Sciatic nerve (tissue), 2 donors: ENCODE data around the gene PIP5KL1. TPM values are rescaled to one million over a fixed set of nuclear protein-coding genes. Genes with fewer than 3 reads are reported as not detected.

Experiments
- ATAC-seq: fragments of 200-7000 bp; cut with Tn5 transposase; one replicate; pipeline ENCODE4 v1.9.1; 2020; ENCODE audit warnings: mild to moderate bottlenecking, moderate library complexity
- DNase-seq: peaks from one replicate; pipeline ENCODE4 v3.0.0-alpha.2; 2020; ENCODE audit warnings: low spot score
- intact Hi-C: fragments of 100-400 bp; cut with DNase I; formaldehyde crosslinking; loops from one replicate; pipeline ENCODE4 v1.14.2; 2022
- total RNA-seq: library from RNA; stranded (reverse); fragmentation: NEBNext Ultra II Directional; extraction: Animal tissue kit (Norgen Biotek cat#: 25700); gene quantifications from one replicate; pipeline ENCODE4 v1.2.1, GENCODE V29; 2021
- donor health status: DM: no; HTN: no; CAD: no.
- donor health status: DM: no; HTN: no; CAD: no.

The PIP5KL1 gene
- total RNA-seq, 1 donor from 2014 or later: 2.0 TPM

DNA sequence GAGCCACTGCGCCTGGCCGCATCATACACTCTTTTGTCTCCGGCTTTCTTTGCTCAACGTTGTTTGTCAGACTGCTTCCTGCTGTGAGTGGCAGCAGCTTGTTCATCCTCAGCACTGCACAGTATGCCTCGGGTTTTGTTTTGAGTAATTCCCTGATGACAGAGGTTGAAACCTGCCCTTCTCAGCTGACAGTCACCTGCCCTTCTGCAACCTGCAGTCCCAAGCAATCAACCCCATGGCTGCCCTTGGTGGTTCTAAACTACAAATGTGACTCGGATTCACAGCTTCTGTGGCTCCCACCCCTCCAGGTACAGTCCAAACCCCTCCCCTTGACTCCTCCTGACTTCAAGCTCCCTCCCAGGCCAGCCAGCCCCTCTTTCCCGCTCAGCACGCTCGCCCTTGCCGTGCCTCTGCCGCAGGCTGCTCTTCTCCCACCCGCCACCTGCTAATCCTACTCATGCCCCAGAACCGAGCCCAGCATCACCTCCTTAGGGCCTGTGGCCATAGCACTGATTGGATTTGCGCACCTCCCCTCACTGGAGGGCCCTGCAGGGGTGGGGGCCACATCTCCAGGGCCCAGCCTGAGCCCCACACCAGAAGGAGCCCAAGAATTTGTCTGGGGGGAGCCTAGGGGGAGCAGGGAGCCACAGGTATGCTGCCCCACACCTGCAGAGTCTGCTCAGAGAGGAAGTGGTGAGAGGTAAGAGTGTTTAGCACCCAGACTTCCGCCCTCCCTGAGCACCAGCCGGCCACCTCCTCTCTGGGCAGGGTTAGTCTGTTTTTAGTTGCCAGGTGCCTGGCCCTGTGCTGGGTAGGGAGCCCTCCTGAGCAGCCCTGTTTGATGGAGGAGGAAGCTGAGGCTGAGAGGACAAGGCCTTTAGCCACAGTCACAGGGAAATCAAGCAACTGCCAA lies 40.1 kb upstream of the PIP5KL1 start:
- intact Hi-C loops: no loop called here
- DNase-seq (no peak), ATAC-seq (no peak)

DNA sequence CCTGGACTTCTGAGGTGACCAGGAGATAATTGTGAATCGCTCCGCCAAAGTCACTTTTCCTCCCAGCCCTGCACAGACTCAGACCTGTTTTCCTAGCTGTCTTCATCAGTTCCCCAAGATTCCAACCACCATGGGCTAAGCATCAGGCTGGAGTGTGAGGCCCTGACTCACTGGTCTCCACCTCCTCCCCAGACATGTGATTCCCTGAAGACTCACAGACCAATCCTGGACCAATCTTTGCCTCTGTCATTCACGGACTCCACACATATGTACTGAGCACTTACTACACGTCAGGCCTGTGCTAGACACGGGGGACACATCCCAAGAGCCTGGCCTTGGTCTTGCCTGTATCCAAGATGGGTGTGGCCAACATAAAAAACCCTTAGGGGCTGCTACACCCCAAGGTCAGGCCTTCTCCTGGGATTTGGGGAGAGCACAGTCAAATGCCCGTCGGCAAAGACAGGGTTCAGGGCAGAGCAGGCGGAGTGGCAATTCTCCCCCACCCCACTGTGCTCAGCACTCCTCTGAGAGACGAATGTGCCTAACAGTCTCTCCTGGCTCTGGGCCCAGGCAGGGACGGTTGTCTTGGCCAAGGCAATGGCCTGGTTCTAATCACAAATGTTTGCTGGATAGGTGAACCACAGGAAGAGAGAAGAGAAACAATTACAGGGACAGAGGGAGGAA lies 38.3 kb upstream of the PIP5KL1 start:
- intact Hi-C loops: no loop called here
- DNase-seq (peak; percentile 81), ATAC-seq (peak; percentile 13)

DNA sequence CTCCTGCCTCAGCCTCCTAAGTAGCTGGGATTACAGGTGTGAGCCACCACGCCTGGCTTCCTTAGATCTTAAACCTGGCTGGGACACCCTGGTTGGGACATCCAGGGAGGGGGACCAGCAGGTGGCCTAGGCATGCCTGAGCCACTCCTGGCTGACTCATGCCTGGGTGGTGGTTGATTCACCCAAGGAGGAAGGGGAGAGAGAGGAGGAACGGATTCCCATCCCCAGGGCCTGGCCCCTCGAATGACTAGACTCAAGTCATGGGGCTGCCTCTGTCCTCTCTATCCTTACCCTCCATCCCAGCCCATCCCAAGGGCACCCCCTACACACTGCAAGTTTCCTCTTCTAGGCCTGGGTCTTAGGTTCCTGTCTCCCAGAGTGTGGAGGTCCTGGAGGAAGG lies 37.5 kb upstream of the PIP5KL1 start:
- intact Hi-C loops: no loop called here
- DNase-seq: no peak
- no peak for ATAC-seq

DNA sequence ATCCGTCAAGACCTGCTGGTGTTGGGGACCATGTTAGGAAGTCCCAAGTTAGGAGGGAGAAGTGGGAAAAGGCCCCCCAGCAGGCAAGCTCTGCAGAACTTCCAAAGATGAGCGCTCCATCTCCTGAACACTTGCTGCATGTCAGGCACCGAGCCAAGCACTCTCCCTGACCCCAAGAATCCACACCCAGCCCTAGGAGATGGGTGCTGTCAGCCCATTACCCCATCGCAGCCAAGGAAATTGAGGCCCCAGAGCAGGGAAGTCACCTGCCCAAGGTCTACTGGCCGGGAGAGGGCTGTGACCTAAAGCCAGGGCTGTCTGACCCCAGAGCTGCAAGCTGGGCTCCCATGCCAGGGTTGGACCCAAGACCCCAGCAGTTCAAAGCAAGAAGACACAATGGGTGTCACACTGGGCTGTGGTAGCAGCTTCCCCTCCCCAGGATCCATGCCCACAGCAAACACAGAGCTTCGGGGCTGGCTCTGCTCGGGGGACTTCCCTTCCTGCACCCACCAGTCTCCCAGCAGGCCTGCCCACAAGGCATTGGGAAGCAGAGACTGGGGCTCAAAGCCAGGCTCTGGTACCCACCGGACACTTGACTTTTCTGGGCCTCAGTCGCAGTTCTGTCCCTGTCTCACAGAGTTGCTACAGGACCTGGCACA lies 36.7 kb upstream of the PIP5KL1 start:
- ATAC-seq (no peak), DNase-seq (peak; percentile 62)
- intact Hi-C loops: no loop called here

DNA sequence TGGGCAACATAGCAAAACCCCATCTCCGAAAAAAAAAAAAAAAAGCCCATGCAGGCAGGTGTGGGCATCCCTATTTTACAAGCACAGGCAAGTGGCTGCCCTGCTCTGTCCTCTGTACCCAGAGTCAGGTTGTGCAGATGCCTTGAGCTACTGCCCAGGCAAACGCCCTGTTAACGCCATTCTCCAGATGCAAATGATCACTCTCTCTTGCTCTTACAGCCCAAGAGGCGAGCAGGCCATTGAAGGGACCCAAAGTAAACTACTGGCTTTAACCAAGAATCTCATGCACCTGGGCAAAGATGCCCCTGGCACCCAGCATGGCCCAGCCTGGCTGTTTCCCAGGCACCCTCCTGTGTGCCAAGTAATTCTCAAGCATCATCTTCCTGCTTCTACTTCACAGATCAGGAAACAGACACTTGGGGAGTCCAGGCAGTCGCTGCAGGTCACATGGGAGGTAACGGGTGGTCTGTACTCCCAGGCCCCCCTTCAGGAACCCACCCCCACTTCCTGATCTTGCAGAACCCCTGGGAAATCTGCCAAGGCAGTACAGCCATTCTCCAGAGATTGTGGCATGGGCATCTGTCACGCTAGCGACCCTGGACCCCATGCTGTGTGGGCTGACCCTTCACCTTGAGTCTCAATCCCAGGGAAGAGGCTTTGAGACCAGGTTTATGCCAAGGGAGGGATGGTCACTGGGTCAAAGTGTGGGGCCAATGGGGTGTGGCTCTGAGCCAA lies 36.0 kb upstream of the PIP5KL1 start:
- intact Hi-C loops: no loop called here
- DNase-seq: peak; percentile 57
- no peak for ATAC-seq

DNA sequence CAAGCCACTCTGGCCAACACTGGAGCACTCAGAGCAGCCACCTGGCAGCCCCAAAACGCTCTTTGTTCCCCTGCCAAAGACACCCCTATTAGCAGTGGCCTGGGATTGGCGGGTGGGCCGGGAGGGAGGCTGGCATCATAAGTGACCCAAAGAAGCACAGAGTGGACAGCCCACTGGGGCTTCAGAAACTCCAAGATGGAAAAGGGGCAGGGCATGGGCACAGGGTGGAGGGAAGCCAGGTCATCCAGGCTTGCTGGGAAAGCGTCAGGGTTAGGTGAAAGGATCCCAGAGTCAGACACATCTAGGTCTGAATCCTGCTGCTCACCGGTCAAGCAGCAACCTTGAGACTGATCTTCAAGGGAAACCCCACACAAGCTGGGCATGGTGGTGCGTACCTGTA lies 35.4 kb upstream of the PIP5KL1 start:
- ATAC-seq: peak; percentile 33
- intact Hi-C loops: no loop called here
- peak; percentile 68 for DNase-seq

DNA sequence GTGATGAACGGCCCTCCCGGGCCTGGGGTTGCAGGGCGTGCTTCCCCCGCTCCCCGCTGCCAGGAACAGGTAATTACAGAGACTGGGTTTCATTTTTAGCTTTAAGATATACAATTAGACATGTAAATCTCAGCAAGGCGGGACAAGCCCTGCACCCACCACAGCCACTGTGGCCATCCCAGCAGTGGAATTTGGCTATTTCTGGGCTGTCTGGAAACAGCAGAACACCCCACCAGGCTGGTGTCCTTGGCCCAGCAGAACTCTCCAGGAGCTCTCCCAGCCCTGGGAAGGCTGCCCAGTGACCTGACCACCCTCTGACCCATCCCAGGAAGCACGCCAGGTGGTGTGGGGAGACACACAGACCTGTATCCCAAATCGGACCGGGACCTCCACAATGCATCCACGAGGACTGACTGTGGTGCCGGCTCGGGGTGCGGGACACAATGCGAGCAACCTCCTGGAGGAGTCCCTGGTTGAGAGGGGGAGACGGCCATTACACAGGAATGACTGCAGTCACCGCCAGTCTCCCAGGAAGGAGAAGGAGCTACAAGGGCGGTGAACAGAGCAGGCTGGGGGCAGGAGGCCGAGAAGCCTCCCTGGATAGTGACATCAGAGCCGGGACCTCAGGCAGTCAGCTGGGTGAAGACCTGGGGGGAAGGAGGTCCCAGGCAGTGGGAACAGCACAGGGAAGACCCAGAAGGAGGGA lies 32.9 kb upstream of the PIP5KL1 start:
- ATAC-seq: no peak
- intact Hi-C loops: no loop called here
- peak; percentile 56 for DNase-seq

DNA sequence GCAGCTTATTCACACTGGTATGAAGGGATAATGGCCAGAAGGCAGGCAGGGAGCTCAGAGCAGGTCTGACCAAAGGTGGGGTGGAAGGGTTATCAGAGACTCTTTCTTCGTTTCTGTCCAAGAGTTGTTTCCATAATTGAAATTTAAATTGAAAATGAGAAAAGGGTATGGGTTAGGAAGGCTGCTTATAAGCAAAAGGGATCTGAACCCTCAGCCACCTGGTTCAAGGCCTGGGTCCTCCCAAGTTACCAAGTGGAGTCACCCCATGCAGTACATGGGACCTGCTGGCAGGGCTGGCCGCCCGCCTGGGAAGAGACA lies 32.4 kb upstream of the PIP5KL1 start:
- intact Hi-C loops: no loop called here
- no peak for DNase-seq
- no peak for ATAC-seq

DNA sequence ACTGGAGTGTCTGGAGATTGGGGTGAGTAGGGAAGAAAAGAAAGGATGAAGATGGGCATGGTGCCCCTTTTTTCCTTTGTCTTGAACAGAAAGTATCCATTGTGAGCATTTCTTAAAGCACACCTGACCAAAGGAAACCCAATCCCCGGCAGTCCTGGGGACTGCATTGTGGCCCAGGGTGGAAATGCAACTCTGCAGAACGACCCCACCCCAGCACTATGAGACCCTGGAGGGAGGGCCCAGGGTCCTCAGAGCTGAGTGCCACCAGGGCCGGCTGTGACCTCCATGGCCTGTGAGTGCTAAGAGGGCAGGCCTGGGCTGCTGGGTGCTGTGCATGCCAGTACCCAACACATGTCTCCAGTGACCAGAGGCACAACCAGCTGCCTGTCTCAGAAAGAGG lies 31.7 kb upstream of the PIP5KL1 start:
- ATAC-seq (no peak), DNase-seq (no peak)
- intact Hi-C loops: no loop called here

DNA sequence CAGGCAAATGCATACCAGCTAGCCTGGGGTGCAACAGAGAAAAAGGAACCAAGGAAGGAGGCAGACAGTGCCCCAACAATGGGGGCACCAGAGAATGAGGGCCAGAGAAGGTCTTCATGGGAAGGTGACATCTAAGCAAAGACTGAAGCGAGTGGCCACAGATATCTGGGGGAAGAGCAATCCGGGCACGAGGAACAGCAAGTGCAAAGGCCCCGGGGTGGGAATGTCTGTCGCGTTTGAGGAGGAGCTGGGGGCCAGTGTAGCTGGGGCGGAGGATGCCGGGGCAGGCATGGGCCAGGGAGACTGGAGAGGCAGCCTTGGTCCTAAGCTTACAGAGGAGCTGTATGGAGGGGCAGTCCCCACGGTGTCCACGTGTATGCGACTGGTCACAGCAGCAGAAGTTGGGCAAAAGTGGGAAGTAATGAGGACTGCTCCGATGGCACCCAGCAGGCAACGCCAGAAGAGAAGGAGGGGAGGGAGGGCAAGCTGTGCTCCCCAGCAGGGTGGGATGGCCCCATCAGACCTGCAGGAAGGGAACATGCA lies 31.1 kb upstream of the PIP5KL1 start:
- ATAC-seq (no peak), DNase-seq (no peak)
- intact Hi-C loops: no loop called here

DNA sequence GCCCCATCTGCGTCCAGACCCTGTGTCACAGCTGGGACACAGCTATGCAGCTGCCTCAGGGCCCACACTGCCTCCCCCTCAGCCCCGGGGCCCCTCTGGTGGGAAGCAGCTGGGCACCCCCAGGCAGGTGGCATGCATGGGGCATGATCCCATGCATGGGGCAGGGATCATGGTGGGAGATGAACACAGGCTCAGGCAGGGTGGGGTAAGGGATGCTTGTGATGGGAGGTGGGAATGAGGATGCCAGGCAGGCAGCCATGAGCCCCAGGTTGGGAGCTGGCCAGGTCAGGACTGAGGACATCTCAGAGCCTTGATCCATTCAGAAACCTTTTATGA lies 30.5 kb upstream of the PIP5KL1 start:
- DNase-seq (no peak), ATAC-seq (no peak)
- intact Hi-C loops: no loop called here

DNA sequence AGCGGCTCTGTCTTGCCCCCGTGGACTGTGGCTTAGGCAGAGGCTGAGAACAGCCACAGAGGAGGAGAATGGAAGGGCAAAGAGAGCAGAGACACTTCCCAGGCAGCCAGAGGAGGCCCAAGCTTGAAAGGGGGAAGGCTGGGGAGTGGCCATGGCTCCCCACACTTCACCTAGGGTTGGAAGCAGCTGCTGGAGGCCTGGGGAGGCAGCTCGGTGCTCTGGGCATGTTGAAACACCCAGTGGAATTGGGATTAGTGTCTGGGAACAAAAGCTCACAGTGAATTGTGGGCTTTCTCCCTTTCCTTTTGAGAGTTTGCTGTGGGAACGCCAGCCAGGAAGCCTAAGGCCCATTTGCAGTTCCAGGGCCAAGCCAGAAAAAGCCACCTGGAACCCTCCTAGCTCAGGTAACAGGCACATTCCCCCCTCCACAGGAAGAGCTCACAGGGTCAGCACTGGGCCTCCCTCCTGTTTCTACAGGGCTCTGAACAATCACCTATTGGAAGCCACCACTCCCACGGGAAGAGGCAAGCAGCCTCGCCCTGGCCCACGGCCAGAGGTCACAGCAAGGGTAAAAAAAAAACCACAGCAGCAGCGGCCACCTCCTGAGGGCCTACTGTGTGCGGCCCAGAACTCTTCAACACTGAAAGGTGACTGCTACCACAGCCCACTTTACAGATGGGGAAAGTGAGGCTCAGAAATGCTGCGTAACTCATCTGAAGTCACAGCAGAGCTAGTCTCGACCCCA lies 30.0 kb upstream of the PIP5KL1 start:
- intact Hi-C loops: no loop called here
- no peak for DNase-seq
- ATAC-seq: no peak

DNA sequence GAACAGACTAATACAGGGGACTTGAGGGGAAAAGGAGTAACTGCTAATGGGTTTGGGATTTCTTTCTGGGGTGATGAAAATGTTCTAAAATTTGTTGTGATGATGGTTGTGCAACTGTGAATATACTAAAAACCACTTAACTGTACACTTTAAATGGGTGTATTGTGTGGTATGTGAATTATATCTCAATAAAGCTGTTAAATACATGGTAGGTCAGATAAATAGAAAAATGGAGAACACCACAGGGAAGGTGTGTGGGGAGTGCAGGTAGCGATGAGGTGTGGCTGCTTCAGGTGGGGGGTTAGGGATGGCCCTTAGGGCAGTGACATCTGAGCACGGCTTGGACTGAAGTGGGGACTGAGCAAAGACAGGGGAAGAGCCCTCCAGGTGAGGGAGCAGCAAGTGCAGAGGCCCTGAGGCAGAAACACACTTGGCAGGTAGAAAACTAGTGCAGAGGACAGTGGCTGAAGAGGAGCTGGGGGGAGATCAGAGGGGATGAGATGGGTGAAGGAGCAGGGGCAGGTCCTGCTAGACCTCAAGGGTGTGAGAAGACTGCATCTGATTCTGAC lies 29.3 kb upstream of the PIP5KL1 start:
- no peak for ATAC-seq
- intact Hi-C loops: no loop called here
- no peak for DNase-seq

DNA sequence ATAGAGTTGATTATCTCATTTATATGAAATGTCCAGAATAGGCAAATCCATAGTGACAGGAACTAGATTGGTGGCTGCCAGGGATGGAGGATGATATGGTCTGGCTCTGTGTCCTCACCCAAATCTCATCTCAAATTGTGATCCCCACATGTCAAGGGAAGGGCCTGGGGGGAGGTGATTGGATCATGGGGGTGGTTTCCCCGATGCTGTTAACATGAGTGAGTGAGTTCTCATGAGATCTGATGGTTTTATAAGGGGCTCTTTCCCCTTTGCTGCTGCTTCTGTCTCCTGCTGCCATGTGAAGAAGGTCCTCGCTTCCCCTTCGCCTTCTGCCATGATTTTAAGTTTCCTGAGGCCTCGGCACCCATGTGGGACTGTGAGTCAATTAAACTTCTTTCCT lies 28.8 kb upstream of the PIP5KL1 start:
- intact Hi-C loops: no loop called here
- no peak for ATAC-seq
- no peak for DNase-seq

DNA sequence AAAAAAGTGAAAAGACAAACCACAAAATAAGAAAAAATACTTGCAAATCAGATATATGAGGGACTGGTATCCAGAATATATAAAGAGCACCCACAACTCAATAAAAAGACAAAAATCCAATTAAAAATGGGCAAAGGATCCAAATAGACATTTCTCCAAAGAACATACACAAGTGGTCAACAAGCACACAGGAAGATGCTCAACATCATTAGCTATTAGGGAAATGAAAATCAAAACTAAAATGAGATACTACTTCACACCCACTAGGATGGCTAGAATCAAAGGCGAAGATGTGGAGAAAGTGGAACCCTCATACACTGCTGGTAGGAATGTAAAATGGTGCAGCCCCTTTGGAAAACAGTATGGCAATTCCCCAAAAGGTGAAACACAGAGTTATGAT lies 28.2 kb upstream of the PIP5KL1 start:
- ATAC-seq (no peak), DNase-seq (no peak)
- intact Hi-C loops: no loop called here

DNA sequence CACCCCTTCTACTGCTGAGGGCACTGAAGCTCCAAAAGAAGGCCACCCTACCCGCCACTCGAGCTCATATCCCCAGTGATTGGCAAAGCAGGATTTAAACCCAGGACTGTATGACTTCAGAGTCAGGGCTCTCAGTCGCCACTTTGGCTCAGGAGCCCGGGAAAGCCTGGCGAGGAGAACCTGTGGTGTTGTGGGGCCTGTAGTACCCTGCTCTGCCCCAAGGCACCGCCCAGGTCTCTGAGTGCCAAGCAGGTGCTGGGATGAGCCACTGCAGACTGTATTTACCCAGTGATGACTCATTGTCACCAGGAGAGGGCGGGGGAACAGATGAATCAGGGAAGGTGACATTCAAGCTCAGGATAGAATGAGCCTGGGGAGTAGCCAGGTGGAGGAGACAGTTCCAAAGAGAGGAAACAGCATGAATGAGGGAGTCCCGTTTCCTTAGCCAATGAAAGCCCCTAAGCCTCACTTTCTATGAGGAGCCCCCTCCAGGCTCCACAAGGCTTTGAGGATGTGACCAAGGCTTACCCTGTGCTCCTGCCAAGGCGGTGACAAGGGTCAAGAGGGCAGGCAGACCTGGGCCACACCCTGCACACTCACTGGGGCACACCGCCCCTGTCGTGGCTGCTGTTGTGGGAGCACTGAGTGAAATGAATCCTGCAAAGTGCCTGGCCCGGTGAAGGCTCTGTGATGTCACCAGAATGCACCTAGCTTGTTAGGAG lies 24.9 kb upstream of the PIP5KL1 start:
- intact Hi-C loops: no loop called here
- ATAC-seq (no peak), DNase-seq (no peak)

DNA sequence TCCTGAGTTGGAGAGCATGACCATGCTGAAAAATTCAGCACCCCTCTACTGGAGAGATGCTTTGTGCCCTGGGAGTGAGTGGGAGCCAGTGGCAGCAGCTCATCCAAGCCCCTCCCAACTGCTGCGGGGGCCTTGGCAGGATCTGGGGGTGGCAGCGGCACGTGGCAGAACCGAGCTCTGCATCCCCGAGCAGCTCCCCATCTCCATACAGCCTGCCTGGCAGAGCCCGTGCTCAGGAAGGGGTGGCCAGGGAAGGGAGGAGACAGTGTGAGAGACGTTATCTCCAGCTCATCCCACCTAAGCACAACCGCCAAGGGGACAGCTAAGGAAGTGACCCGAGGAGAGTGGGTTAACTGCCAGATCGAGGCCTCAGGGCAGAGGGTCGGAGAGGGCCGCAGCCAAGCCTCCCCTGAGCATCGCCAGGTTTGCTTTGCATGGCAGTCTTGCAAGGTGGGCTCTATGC lies 24.3 kb upstream of the PIP5KL1 start:
- peak; percentile 68 for DNase-seq
- ATAC-seq: no peak
- intact Hi-C loops: no loop called here
